PC-3 (cell line): ENCODE measurements around the gene NMNAT2. TPM values are rescaled to one million over a fixed set of nuclear protein-coding genes. Genes with fewer than 3 reads are reported as not detected.
A peak's percentile ranks its signal among the peaks of the same experiment; 100 is the strongest.

ENCODE experiments used
- ATAC-seq: fragments of 200-7000 bp; cut with Tn5 transposase; 2 replicates; pipeline ENCODE4 v1.9.1; 2020; ENCODE audit warnings: mild to moderate bottlenecking, moderate library complexity
- BruUV-seq: library from RNA; stranded (reverse); fragments of 400-500 nt; replicated peaks from 2 replicates; lab custom pipeline; 2021; lab: Mats Ljungman, UMichigan
- CTCF ChIA-PET: fragments of 300-600 bp; sonication (Branson Sonifier 250); formaldehyde crosslinking; loops from one replicate; lab custom pipeline; 2022; ENCODE audit warnings: antibody characterized with exemption; lab: Charles Lee
- POLR2A ChIA-PET: fragments of 300-600 bp; sonication (Branson Sonifier 250); formaldehyde crosslinking; loops from one replicate; lab custom pipeline; 2022; ENCODE audit warnings: antibody characterized with exemption; ENCODE audit not compliant: unreplicated experiment; lab: Charles Lee
- DNase-seq: peaks from one replicate; pipeline ENCODE4 v3.0.0-alpha.2; 2015
- H2AFZ ChIP-seq: fragments of 300-600 bp; sonication (generic); 2 replicates; pipeline ENCODE4 v1.6.0; 2016; ENCODE audit warnings: antibody characterized with exemption, low read length
- H3F3A ChIP-seq: fragments of 300-600 bp; sonication (generic); one replicate; pipeline ENCODE4 v1.6.0; 2017; ENCODE audit warnings: antibody characterized with exemption, low read length, control low read depth, mild to moderate bottlenecking; ENCODE audit not compliant: unreplicated experiment
- H3K27ac ChIP-seq: fragments of 300-600 bp; sonication (generic); 2 replicates; pipeline ENCODE4 v1.5.1; 2016; ENCODE audit warnings: mild to moderate bottlenecking, low read length
- H3K27me3 ChIP-seq: fragments of 300-600 bp; sonication (generic); 2 replicates; pipeline ENCODE4 v1.6.1; 2016; ENCODE audit warnings: low read length, mixed read lengths
- H3K36me3 ChIP-seq: fragments of 300-600 bp; sonication (generic); 2 replicates; pipeline ENCODE4 v1.6.1; 2016; ENCODE audit warnings: low read depth, mixed run types, low read length, mixed read lengths
- H3K4me1 ChIP-seq: fragments of 300-600 bp; sonication (generic); 2 replicates; pipeline ENCODE4 v1.5.1; 2016; ENCODE audit warnings: low read length; ENCODE audit not compliant: insufficient read depth
- H3K4me2 ChIP-seq: fragments of 300-600 bp; sonication (generic); 2 replicates; pipeline ENCODE4 v1.6.0; 2016; ENCODE audit warnings: low read length
- H3K4me3 ChIP-seq: fragments of 300-600 bp; sonication (generic); 2 replicates; pipeline ENCODE4 v1.5.1; 2016; ENCODE audit warnings: mild to moderate bottlenecking, low read length, mixed read lengths
- H3K79me2 ChIP-seq: fragments of 300-600 bp; sonication (generic); 2 replicates; pipeline ENCODE4 v1.6.1; 2017; ENCODE audit warnings: low read length, mixed read lengths
- H3K9ac ChIP-seq: fragments of 300-600 bp; sonication (generic); 2 replicates; pipeline ENCODE4 v1.6.0; 2016; ENCODE audit warnings: mild to moderate bottlenecking, low read length
- H3K9me2 ChIP-seq: fragments of 300-600 bp; sonication (generic); replicated peaks from 2 replicates; pipeline ENCODE4 v1.6.1; 2016; ENCODE audit warnings: mixed run types, low read length, mixed read lengths
- H3K9me3 ChIP-seq: fragments of 300-600 bp; sonication (generic); 2 replicates; pipeline ENCODE4 v1.6.1; 2016; ENCODE audit warnings: low read length, mixed read lengths
- H4K20me1 ChIP-seq: fragments of 300-600 bp; sonication (generic); 2 replicates; pipeline ENCODE4 v1.6.1; 2016; ENCODE audit warnings: low read length, mixed read lengths
- CTCF ChIP-seq: fragments of 300-600 bp; sonication (generic); conservative IDR thresholded peaks from 2 replicates; pipeline ENCODE4 v1.5.1; 2017; ENCODE audit warnings: antibody characterized with exemption, low read depth, mild to moderate bottlenecking, low read length
- EZH2 ChIP-seq: fragments of 300-600 bp; sonication (generic); IDR thresholded peaks from one replicate; pipeline ENCODE4 v1.6.1; 2017; ENCODE audit warnings: antibody characterized with exemption, mild to moderate bottlenecking, low read length; ENCODE audit not compliant: unreplicated experiment
- EZH2phosphoT487 ChIP-seq: fragments of 300-600 bp; sonication (generic); IDR thresholded peaks from 2 replicates; pipeline ENCODE4 v1.6.1; 2018; ENCODE audit warnings: mild to moderate bottlenecking, antibody characterized with exemption, low read length, borderline replicate concordance
- intact Hi-C: fragments of 100-400 bp; cut with micrococcal nuclease; formaldehyde crosslinking; loops from 2 replicates; pipeline ENCODE4 v1.9.0; 2023
- total RNA-seq: library from RNA; depleted of rRNA; stranded (reverse); fragments of >200 nt; gene quantifications from 2 replicates; pipeline ENCODE4 v1.2.3, GENCODE V29; 2014

Gene NMNAT2
- total RNA-seq, 1 experiment from 2014 or later = 6.0 TPM

- Histone ChIP-seq H3K4me2 (peak overlapping the region; percentile 70), H3K27ac (peak overlapping the region; percentile 93), H3K9me3 (no peaks in the 10 kb centered on the region), H3K79me2 (no peaks in the 10 kb centered on the region), H3F3A (no peaks in the 10 kb centered on the region), H3K9me2 (no peaks in the 10 kb centered on the region), H4K20me1 (no peaks in the 10 kb centered on the region), H3K27me3 (no peaks in the 10 kb centered on the region), H3K4me1 (peaks cover 40% of the 10 kb centered on the region), H3K9ac (peak overlapping the region; percentile 39; the same call in 1 of the 2 replicates), H3K4me3 (no peak overlapping the region), H3K36me3 (no peaks in the 10 kb centered on the region), H2AFZ (no peak overlapping the region)
- no TSS peak for BruUV-seq
- POLR2A ChIA-PET = no interaction called here
- ATAC-seq = no peak
- CTCF ChIA-PET = no interaction called here
- intact Hi-C loops = loop anchor here (1.0 kb wide), 1 partner anchor 34 kb away; no protein-coding TSS in a partner anchor
- no peak for DNase-seq
- no peak for TF ChIP-seq EZH2
- TF ChIP-seq EZH2phosphoT487 = no peak
- TF ChIP-seq CTCF = no peak
Measured at GRCh38 chr1:183466781-183467180, 48.6 kb upstream of the NMNAT2 start.

- ChIA-PET CTCF (no interaction called here), POLR2A (no interaction called here)
- H3K27me3 ChIP-seq = no peaks in the 10 kb centered on the region
- no peaks in the 10 kb centered on the region for H3K9me2 ChIP-seq
- TF ChIP-seq EZH2phosphoT487 = no peak
- TF ChIP-seq CTCF = no peak
- TF ChIP-seq EZH2 = no peak
- no peaks in the 10 kb centered on the region for H3K79me2 ChIP-seq
- no TSS peak for BruUV-seq
- H4K20me1 ChIP-seq = no peaks in the 10 kb centered on the region
- no peaks in the 10 kb centered on the region for H3F3A ChIP-seq
- H3K4me3 ChIP-seq = no peak overlapping the region
- H3K4me1 ChIP-seq = peaks cover 41% of the 10 kb centered on the region
- no peak for ATAC-seq
- intact Hi-C loops = no loop called here
- no peak for DNase-seq
- H3K36me3 ChIP-seq = no peaks in the 10 kb centered on the region
- H3K9ac ChIP-seq = no peak overlapping the region
- no peaks in the 10 kb centered on the region for H3K9me3 ChIP-seq
- no peak overlapping the region for H3K27ac ChIP-seq
- no peak overlapping the region for H3K4me2 ChIP-seq
- no peak overlapping the region for H2AFZ ChIP-seq
Measured at GRCh38 chr1:183463566-183463965, 45.4 kb upstream of the NMNAT2 start.

- H2AFZ ChIP-seq = peak overlapping the region; percentile 43
- DNase-seq (peak; percentile 86), ATAC-seq (no peak)
- POLR2A ChIA-PET = no interaction called here
- no peaks in the 10 kb centered on the region for H3F3A ChIP-seq
- H3K9me2 ChIP-seq = no peaks in the 10 kb centered on the region
- H3K27me3 ChIP-seq = no peaks in the 10 kb centered on the region
- H3K36me3 ChIP-seq = no peaks in the 10 kb centered on the region
- peak overlapping the region; percentile 20; the same call in 1 of the 2 replicates for H3K4me3 ChIP-seq
- H3K4me1 ChIP-seq = peaks cover 22% of the 10 kb centered on the region
- intact Hi-C loops = no loop called here
- TF ChIP-seq EZH2phosphoT487 = no peak
- TF ChIP-seq EZH2 = no peak
- TF ChIP-seq CTCF = no peak
- H3K27ac ChIP-seq = peak overlapping the region; percentile 52
- CTCF ChIA-PET = no interaction called here
- H3K9ac ChIP-seq = no peak overlapping the region
- no TSS peak for BruUV-seq
- H3K9me3 ChIP-seq = no peaks in the 10 kb centered on the region
- no peaks in the 10 kb centered on the region for H4K20me1 ChIP-seq
- peak overlapping the region; percentile 66 for H3K4me2 ChIP-seq
- no peaks in the 10 kb centered on the region for H3K79me2 ChIP-seq
Measured at GRCh38 chr1:183461350-183461749, 43.2 kb upstream of the NMNAT2 start.
